ENCODE data around the gene CALR. TPM values are rescaled to one million over a fixed set of nuclear protein-coding genes. Genes with fewer than 3 reads are reported as not detected.
A peak's percentile ranks its signal among the peaks of the same experiment; 100 is the strongest.
"Not testable (repeated sequence)": the region's sequence is repeated elsewhere in the genome, so short reads cannot be mapped to it uniquely, and the experiment has no call there.

The CALR gene
- 1,000 to 10,000 TPM; 1,489 to 1,621 (median 1,575) TPM for total RNA-seq

DNA sequence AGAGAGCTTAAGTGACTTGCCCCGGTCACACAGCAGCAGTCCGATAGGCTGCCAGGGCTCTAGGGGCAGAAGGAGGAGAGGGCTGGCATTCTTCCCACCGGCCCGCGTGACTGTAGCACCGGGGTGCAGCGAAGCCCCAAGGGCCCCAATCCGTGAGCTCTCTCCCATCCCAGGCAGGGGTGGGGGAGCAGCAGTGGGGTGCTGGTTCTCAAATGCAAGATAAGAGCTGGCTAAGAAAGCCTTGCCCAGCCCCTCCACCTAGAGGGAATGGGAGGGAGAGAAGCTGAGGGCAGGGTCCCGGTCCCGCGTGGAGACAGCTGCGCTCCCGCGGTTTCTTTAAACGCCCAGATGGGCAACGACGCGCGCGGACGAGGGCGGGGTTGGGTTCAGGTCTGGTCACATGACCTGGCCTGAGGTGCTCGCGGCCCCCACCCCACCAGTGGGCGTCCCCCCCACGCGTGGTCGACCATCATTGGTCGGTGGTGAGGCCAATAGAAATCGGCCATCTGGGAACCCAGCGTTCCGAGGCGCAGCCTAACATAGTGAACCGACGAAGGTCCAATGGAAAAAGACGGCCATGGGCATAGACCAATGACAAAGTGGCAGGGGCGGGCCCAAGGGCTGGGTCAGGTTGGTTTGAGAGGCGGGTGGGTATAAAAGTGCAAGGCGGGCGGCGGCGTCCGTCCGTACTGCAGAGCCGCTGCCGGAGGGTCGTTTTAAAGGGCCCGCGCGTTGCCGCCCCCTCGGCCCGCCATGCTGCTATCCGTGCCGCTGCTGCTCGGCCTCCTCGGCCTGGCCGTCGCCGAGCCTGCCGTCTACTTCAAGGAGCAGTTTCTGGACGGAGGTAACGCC, at the start of gene CALR:
TSS of gene CALR (plus strand) at position 683 of the 852 bp plus-strand sequence. CDS start at position 754, 71 bp downstream.
- Mint-ChIP-seq H3K4me3 (peak within 1 kb of the TSS; percentile 99), H3K9me3 (no peaks in the 10 kb centered on the region), H3K36me3 (ENCODE audit: insufficient read depth) (peaks cover 32% of the 10 kb centered on the region), H3K27me3 (ENCODE audit: low read depth) (no peaks in the 10 kb centered on the region), H3K4me1 (ENCODE audit: low read depth) (peaks cover 42% of the 10 kb centered on the region)
- DNase-seq (peak; percentile 98), ATAC-seq (peak; percentile 89 to 90)

GRCh38 chr19:12890299-12890786, 48.1 kb upstream of the CALR start:
- H3K9me3 Mint-ChIP-seq; DNase-seq; ATAC-seq; H3K27me3 Mint-ChIP-seq (ENCODE audit: low read depth): not testable (repeated sequence)
- Mint-ChIP-seq H3K36me3 (ENCODE audit: insufficient read depth) (peaks cover 21% of the 10 kb centered on the region), H3K4me1 (ENCODE audit: low read depth) (peaks cover 19% of the 10 kb centered on the region), H3K4me3 (peak overlapping the region; percentile 99)

DNA sequence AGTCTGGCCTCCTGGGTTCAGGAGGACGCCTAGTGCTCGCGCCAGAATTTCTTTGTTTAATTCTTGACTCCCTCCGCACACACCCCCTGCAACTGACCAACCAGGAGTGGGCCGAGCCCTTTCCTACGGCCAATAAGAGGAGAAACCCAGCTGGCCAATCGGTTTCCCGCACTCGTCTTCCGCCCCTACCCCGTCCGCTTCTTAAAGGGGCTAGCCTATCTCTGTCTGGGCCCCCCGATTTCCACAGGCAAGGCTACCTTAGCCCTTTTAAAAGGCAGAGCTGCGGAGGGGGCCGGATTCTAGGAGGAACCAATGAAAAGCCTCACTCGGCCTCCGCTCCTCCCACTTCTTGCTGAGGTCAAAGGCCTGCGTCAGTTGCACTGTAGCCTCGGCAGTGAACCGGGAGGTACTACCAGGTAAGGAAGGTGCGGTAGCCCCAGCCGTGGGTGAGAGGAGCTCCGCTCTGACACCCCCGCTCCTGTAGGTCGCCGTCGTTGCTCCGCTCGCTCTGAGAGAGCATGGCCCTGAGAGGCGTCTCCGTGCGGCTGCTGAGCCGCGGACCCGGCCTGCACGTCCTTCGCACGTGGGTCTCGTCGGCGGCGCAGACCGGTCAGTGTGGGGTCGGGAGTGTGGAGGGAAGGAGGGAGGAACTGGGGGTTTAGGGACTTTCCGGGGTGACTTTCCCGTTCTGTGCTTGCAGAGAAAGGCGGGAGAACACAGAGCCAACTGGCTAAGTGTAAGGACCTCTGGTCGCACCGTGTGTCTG, 47.4 kb upstream of the CALR start, which contains the start of gene GCDH:
TSS of gene GCDH (plus strand) at position 374 of the 766 bp plus-strand sequence. CDS start at position 519, 145 bp downstream.
- H3K36me3 Mint-ChIP-seq (ENCODE audit: insufficient read depth) = peaks cover 21% of the 10 kb centered on the region
- ATAC-seq (peak; percentile 95 to 96), DNase-seq (peak; percentile 94)
- no peaks in the 10 kb centered on the region for H3K9me3 Mint-ChIP-seq
- no peaks in the 10 kb centered on the region for H3K27me3 Mint-ChIP-seq (ENCODE audit: low read depth)
- H3K4me1 Mint-ChIP-seq (ENCODE audit: low read depth) = peaks cover 19% of the 10 kb centered on the region
- peak within 1 kb of the TSS; percentile 99 for H3K4me3 Mint-ChIP-seq

DNA sequence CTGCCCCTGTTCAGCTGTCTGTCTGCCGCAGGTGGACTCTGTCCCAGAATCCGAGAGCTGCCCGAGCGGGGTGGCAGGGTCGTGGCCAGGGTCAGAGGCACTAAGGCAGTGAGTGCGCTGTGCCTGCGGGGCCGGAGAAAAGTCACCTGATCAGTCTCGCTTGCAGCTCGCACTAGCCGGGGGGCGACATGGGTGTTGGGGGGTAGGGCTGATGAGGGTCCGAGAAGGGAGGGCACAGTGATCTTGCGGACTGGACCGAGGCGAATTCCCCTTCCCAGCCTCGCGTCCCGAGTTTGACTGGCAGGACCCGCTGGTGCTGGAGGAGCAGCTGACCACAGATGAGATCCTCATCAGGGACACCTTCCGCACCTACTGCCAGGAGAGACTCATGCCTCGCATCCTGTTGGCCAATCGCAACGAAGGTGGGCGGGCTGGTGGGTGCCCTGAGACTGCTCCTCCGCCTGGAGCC, 46.8 kb upstream of the CALR start:
- H3K4me1 Mint-ChIP-seq (ENCODE audit: low read depth) = peaks cover 17% of the 10 kb centered on the region
- ATAC-seq = no peak
- H3K27me3 Mint-ChIP-seq (ENCODE audit: low read depth) = no peaks in the 10 kb centered on the region
- H3K36me3 Mint-ChIP-seq (ENCODE audit: insufficient read depth) = peaks cover 22% of the 10 kb centered on the region
- no peaks in the 10 kb centered on the region for H3K9me3 Mint-ChIP-seq
- DNase-seq = no peak
- peak overlapping the region; percentile 99 for H3K4me3 Mint-ChIP-seq

DNA sequence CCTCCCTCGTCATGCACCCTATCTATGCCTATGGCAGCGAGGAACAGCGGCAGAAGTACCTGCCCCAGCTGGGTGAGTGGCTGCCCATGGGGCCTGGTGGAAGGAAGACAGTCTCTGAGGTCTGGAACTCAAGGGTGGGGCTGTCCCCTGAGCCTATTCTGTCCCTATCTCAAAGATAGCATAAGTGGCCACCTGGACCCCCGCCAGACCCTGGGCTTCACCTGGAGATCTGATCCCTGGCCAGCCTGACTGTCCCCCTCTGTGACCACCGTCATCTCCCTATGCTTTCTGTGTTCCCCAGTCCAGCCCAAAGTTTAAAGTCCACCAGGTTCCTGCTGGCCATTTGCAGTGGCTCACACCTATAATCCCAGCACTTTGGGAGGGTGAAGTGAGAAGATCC, 44.8 kb upstream of the CALR start:
- Mint-ChIP-seq H3K36me3 (ENCODE audit: insufficient read depth) (peaks cover 29% of the 10 kb centered on the region), H3K27me3 (ENCODE audit: low read depth) (no peaks in the 10 kb centered on the region), H3K4me1 (ENCODE audit: low read depth) (peaks cover 17% of the 10 kb centered on the region), H3K9me3 (no peaks in the 10 kb centered on the region), H3K4me3 (peak overlapping the region; percentile 58)
- ATAC-seq (no peak), DNase-seq (no peak)

DNA sequence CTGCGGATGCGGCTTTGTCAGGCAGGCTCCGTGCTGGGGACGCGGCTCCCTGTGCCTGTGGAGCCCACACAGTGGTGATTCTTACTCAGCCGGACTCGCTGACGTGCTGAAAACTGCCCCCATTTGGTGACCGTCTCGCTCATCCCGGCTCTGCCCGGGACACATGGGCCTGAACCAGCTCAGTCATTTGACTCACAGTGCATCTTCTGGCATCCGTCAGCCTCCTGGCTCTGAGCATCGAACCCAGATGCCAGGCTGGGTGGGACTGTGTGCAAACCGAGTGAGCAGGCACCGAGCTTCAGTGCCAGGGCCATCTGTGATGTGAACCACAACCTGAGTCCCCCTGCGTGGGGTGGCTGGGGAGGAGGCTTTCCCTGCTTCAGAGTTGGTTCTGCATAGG, 41.9 kb upstream of the CALR start:
- Mint-ChIP-seq H3K27me3 (ENCODE audit: low read depth) (no peaks in the 10 kb centered on the region), H3K4me3 (no peak overlapping the region), H3K9me3 (no peaks in the 10 kb centered on the region), H3K4me1 (ENCODE audit: low read depth) (peaks cover 6% of the 10 kb centered on the region), H3K36me3 (ENCODE audit: insufficient read depth) (peaks cover 27% of the 10 kb centered on the region)
- DNase-seq (no peak), ATAC-seq (no peak)

GRCh38 chr19:12899891-12900518, 38.4 kb upstream of the CALR start:
- Mint-ChIP-seq H3K4me1 (ENCODE audit: low read depth) (no peaks in the 10 kb centered on the region), H3K27me3 (ENCODE audit: low read depth) (no peaks in the 10 kb centered on the region), H3K9me3 (no peaks in the 10 kb centered on the region), H3K4me3 (no peak overlapping the region), H3K36me3 (ENCODE audit: insufficient read depth) (peaks cover 10% of the 10 kb centered on the region)
- ATAC-seq (peak; percentile 57 to 80), DNase-seq (no peak)

DNA sequence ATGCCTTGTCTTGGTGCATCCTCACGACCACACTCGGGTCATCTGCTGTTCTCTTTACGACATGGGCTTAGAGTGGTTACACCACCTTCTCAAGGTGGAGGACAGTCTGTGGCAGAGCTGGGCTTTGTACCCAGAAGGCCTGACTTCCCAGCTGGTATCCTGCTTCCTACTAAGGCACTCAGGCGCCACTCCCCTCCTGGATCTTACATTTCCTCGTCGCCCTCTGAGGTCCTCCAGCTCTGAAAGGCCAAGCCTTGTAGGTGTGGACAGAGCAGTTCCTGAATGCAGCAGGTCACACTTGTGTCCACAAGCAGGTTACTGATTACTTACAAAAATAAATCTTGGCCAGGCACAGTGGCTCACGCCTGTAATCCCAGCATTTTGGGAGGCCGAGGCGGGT, 31.2 kb upstream of the CALR start:
- no peak for DNase-seq
- Mint-ChIP-seq H3K4me1 (ENCODE audit: low read depth) (no peaks in the 10 kb centered on the region), H3K4me3 (no peak overlapping the region), H3K9me3 (no peaks in the 10 kb centered on the region), H3K27me3 (ENCODE audit: low read depth) (no peaks in the 10 kb centered on the region), H3K36me3 (ENCODE audit: insufficient read depth) (peaks cover 4% of the 10 kb centered on the region)
- ATAC-seq = no peak

DNA sequence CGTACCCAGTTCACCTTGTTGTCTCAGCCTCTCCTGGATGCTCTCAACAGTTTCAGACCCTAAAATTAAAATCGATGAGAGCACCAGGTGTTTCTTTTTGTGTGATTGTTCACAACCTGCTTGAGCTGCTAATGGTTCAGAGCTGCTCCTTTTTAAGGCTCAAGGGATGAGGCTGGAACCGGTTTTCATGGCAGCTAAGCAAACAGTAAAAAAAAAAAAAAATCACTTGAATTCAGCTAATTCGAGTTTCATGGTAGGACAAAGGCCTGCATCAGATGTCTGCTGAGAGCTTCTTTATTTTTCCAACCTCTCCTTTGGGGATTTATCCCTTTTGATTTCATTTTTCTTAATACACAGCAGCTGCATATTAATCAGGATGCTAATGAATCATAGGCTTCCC, 25.8 kb upstream of the CALR start:
- Mint-ChIP-seq H3K9me3 (no peaks in the 10 kb centered on the region), H3K4me1 (ENCODE audit: low read depth) (peaks cover 25% of the 10 kb centered on the region), H3K4me3 (no peak overlapping the region), H3K27me3 (ENCODE audit: low read depth) (no peaks in the 10 kb centered on the region), H3K36me3 (ENCODE audit: insufficient read depth) (no peaks in the 10 kb centered on the region)
- DNase-seq (no peak), ATAC-seq (no peak)

GRCh38 chr19:12913011-12913561, 25.3 kb upstream of the CALR start:
- Mint-ChIP-seq H3K9me3 (no peaks in the 10 kb centered on the region), H3K36me3 (ENCODE audit: insufficient read depth) (no peaks in the 10 kb centered on the region), H3K27me3 (ENCODE audit: low read depth) (no peaks in the 10 kb centered on the region), H3K4me3 (no peak overlapping the region), H3K4me1 (ENCODE audit: low read depth) (peaks cover 25% of the 10 kb centered on the region)
- no peak for ATAC-seq
- DNase-seq = no peak

GRCh38 chr19:12913851-12914690, 24.3 kb upstream of the CALR start:
- Mint-ChIP-seq H3K4me1 (ENCODE audit: low read depth) (peaks cover 28% of the 10 kb centered on the region), H3K36me3 (ENCODE audit: insufficient read depth) (no peaks in the 10 kb centered on the region), H3K4me3 (peak overlapping the region; percentile 52), H3K27me3 (ENCODE audit: low read depth) (no peaks in the 10 kb centered on the region), H3K9me3 (no peaks in the 10 kb centered on the region)
- DNase-seq (peak; percentile 38), ATAC-seq (peak; percentile 38 to 57)

GRCh38 chr19:12915860-12916259, 22.5 kb upstream of the CALR start:
- H3K27me3 Mint-ChIP-seq (ENCODE audit: low read depth); ATAC-seq; H3K36me3 Mint-ChIP-seq (ENCODE audit: insufficient read depth); H3K9me3 Mint-ChIP-seq; DNase-seq; H3K4me3 Mint-ChIP-seq: not testable (repeated sequence)
- H3K4me1 Mint-ChIP-seq (ENCODE audit: low read depth) = peaks cover 34% of the 10 kb centered on the region

DNA sequence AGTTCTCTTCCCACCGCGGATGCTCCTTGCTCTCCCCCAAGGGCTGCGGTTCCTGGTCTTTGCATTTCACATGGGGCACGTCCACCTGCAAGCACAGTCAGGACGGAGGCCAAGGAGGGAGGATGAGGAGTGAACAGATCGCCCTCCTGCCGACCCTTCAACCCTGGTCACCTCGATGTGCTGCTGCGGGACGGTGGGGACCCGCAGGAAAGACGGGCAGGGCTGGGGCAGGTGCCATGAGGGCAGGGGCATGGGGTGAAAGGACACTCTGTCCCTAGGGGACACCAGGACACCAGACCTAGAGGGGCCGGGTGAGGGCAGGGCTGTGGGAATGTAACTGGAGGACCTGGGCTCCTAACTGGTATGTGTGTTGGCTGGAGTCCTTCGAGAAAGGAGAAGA, 20.2 kb upstream of the CALR start:
- H3K4me3 Mint-ChIP-seq = peak overlapping the region; percentile 65

More for the DNA sequence above, 20.2 kb upstream of the CALR start:
- DNase-seq = no peak
- Mint-ChIP-seq H3K4me1 (ENCODE audit: low read depth) (peaks cover 31% of the 10 kb centered on the region), H3K27me3 (ENCODE audit: low read depth) (no peaks in the 10 kb centered on the region), H3K9me3 (no peaks in the 10 kb centered on the region), H3K36me3 (ENCODE audit: insufficient read depth) (peaks cover 5% of the 10 kb centered on the region)
- no peak for ATAC-seq

Measured in activated T-cell treated with anti-CD3 and anti-CD28 coated beads, Interleukin-2, amount 50 U/mL, for 4 hours (primary cell).